ENCODE data around the gene NOD2.

The NOD2 gene

DNA sequence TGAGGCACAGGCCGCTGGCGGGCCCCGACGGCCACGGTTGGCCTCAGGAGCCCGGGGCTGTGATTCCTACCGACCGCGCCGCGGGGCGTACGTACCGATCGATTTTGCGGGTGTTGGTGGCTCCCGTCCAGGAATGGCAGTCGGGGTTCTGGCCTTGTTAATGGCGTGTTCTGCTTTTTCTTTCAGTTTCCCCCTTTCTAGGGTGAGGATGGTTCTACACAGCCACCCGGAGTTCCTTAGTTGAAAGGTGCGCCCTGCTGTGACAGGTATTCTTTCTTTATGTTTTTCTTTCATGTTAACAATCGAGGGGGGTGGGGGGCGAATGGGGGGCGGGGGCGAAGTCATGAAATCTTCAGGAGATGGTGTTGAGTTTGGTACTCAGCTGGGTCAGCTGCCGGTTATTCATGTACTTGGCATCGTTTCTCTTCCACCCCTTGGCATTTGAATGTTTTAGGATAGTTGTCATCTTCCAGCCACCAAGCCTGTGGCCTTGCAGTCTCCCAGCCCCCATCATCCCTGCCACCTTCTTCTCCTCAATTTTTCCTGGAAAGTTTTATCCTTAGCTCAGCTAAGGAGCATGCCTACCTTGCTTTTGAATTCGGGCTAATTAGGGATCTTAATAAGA lies 49.3 kb downstream of the NOD2 start:
- DNase-seq (ENCODE audit: low read depth in 2 of 2): no peak

DNA sequence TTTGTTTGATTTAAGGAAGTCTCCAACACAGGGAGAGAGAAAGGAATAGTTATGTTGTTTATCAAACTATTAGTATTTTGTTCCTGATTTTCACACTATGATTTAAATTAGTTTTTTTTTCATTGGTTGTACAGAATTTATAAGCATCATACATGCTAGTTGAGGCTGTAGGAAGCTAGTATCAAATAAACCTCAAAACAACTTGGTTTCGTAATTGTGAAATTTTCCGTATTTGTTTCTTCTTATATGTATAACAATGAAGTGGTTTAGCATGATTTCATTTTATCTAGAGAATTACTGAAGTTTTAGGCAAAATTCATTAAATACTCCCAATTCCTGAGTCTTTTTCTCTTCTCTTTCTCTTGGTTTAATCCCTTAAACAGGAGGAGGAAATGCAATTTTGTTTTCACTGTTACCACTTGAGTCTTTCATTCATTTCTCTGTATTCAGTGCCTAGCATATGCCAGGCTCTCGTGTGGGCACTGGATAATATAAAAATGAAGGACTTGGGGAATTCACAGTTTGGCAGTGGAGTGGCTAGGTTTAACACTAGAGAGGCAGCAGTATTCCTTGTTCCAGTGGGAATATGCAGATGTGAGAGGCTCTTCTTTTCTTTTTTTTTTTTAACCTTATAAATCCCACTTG lies 50.3 kb downstream of the NOD2 start:
- DNase-seq (ENCODE audit: low read depth in 2 of 2): no peak

DNA sequence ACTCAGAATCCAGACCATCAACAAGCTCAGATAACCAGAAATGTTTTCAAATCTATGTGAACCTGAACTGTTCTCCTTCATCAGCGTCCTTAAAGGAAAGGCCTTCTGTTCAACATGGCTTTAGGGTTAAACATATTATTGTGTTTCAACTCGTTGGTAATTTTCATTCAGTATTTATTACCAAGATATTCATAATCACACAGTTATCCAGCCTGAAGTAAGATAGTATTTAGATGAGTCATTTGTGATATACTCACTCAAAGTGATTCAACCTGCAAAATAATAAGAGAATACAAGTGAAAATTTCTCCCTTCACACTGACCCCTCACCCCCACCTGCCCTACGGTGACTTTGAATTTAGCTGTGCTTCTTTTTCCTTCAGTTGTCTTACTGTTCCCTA lies 51.5 kb downstream of the NOD2 start:
- DNase-seq (ENCODE audit: low read depth in 2 of 2): no peak

GRCh38 chr16:50745940-50746339 lies 52.5 kb downstream of the NOD2 start:
- no peak for DNase-seq (ENCODE audit: low read depth in 2 of 2)

GRCh38 chr16:50747207-50747956 lies 54.0 kb downstream of the NOD2 start:
- no peak for DNase-seq (ENCODE audit: low read depth in 2 of 2)

DNA sequence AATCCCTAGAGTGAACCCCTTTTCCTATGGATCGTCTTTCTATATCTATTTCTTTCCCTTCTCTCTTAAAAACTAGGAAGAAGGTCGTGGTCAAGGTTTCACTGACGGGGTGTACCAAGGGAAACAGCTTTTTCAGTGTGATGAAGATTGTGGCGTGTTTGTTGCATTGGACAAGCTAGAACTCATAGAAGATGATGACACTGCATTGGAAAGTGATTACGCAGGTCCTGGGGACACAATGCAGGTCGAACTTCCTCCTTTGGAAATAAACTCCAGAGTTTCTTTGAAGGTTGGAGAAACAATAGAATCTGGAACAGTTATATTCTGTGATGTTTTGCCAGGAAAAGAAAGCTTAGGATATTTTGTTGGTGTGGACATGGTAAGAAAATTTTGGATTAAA lies 58.1 kb downstream of the NOD2 start:
- DNase-seq (ENCODE audit: low read depth in 2 of 2): no peak

DNA sequence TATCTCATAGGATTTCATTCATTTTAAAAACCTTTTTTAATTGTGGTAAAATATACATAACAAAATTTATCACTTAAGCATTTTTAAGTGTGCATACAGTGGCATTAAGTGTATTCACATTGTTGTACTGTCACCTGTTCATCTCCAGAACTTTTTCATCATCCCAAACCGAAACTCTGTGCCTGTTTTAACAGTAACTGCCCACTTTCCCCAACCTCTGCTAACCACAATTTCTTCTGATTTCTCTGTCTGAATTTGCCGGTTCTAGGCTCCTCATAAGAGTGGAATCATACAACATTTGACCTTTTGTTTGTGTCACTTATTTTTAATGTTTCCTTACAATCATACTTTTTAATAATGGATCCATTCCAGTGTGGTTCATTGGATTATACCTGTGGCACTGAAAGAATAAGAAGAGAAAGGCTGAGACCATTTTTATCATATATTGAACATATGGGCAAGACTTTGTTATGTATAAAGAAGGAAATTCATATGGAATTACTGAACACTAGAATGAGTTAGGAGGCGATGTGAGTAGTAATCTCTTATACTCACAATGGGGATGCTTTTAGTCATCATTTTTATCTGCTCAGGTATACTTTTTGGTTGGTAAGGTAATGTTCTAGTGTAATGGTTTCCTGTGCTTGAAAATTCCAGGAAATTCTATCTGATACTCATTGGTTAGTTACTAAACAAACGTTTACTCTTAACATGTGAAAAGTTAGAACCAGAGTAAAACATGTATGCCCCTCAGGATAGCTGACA lies 59.2 kb downstream of the NOD2 start:
- DNase-seq (ENCODE audit: low read depth in 2 of 2): no peak

GRCh38 chr16:50756473-50756872 lies 63.1 kb downstream of the NOD2 start:
- DNase-seq (ENCODE audit: low read depth in 2 of 2): no peak

GRCh38 chr16:50761267-50761666 lies 67.9 kb downstream of the NOD2 start:
- DNase-seq (ENCODE audit: low read depth in 2 of 2): no peak

- DNase-seq (ENCODE audit: low read depth in 2 of 2): no peak
These were observed 68.8 kb downstream of the NOD2 start for GRCh38 chr16:50762241-50762640.

DNA sequence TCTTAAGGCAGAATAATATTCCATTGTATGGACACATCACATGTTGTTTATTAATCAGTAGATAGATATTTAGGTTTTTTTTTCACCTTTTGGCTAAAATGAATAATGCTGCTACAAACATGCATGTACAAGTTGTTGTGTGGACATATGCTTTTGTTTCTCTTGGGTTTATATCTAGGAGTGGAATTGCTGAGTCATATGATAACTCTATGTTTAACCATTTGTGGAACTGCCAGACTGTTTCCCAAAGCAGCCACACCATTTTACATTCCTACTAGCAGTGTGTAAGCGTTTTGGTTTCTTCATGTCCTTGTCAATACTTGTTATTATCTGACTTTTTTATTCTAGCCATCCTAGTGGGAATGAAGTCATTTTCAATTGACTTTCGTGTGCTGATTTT lies 69.8 kb downstream of the NOD2 start:
- DNase-seq (ENCODE audit: low read depth in 2 of 2): no peak

GRCh38 chr16:50765260-50765659 lies 71.9 kb downstream of the NOD2 start:
- no peak for DNase-seq (ENCODE audit: low read depth in 2 of 2)

GRCh38 chr16:50765861-50766260 lies 72.5 kb downstream of the NOD2 start:
- no peak for DNase-seq (ENCODE audit: low read depth in 2 of 2)

DNA sequence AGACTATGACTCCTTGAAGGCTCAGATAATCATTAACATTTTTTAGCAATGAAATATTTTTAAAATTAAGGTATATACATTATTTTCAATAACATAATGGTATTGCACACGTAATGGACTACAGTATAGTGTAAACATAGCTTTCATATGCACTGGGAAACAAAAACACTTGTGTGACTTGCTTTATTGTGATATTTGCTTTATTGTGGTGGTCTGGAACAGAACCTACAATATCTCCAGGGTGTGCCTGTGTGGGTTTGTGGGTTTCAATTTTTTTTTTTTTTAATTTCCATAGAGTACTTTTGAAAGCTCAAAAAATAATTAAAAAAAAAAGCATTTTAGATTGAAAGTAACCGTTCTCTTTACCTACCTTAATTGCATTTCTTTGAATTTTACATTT lies 73.8 kb downstream of the NOD2 start:
- no peak for DNase-seq (ENCODE audit: low read depth in 2 of 2)

GRCh38 chr16:50771366-50771765 lies 78.0 kb downstream of the NOD2 start:
- DNase-seq (ENCODE audit: low read depth in 2 of 2): no peak

DNA sequence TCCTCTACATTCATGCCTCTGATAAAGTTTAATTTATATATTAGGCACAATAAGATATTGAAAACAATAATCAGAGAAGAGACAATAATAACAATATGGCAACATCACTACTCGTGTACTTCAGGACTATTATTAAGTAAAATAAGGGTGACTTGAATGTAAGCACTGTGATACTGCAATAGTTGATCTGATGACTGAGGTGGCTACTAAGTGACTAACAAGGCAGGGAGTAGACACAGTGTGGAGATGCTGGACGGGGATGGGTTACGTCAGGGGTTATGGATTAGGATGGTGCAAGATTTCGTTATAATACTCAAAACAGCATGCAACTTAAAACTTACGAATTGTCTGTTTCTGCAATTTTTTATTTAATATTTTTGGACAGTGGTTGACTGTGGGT lies 81.0 kb downstream of the NOD2 start:
- no peak for DNase-seq (ENCODE audit: low read depth in 2 of 2)

DNA sequence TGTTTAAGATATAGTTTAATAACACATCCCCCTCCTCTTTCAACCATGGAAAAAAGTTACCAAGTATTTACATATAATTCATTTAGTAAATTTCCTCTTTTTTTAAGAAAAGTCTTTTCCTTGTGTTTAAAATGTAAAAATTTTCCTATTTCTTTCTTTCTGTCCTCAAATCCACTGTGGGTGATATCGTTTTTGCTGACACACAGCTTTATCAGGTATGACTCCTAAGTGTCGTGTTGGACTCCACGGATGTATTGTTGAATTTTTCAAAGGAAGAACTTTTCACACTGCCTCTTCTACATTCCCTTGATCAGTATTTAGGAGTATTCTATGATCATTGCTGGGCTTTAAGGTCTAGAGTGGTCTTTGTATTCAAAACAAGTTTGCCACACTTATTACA lies 81.6 kb downstream of the NOD2 start:
- DNase-seq (ENCODE audit: low read depth in 2 of 2): no peak

- DNase-seq (ENCODE audit: low read depth in 2 of 2): no peak
These were observed 82.6 kb downstream of the NOD2 start for GRCh38 chr16:50776037-50776436.

GRCh38 chr16:50778284-50779163 lies 85.1 kb downstream of the NOD2 start:
- DNase-seq (ENCODE audit: low read depth in 2 of 2): no peak

DNA sequence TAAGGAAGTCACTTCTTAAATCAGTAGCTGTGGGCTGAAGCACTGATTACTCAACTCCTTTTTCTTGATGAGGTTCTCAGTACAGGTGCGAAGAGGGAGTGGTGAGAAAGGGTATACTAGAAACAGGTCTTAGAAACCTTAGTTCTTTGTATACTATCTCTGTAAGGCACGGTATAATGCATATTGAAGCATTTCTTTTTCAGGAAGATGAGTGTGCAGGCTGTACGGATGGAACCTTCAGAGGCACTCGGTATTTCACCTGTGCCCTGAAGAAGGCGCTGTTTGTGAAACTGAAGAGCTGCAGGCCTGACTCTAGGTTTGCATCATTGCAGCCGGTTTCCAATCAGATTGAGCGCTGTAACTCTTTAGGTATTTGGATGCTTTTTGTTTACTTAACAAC lies 87.6 kb downstream of the NOD2 start:
- no peak for DNase-seq (ENCODE audit: low read depth in 2 of 2)

GRCh38 chr16:50781518-50781917 lies 88.1 kb downstream of the NOD2 start:
- no peak for DNase-seq (ENCODE audit: low read depth in 2 of 2)

Data from stimulated activated CD8-positive, alpha-beta memory T cell treated with anti-CD3 and anti-CD28 coated beads, Interleukin-15, amount 100 ng/mL, for 48 hours (primary cell).